ENCODE data around the gene YIF1A. TPM values are rescaled to one million over a fixed set of nuclear protein-coding genes. Genes with fewer than 3 reads are reported as not detected.

The YIF1A gene
- total and polyA plus RNA-seq, 4 donors = 93.0 to 136 (median 117) TPM

DNA sequence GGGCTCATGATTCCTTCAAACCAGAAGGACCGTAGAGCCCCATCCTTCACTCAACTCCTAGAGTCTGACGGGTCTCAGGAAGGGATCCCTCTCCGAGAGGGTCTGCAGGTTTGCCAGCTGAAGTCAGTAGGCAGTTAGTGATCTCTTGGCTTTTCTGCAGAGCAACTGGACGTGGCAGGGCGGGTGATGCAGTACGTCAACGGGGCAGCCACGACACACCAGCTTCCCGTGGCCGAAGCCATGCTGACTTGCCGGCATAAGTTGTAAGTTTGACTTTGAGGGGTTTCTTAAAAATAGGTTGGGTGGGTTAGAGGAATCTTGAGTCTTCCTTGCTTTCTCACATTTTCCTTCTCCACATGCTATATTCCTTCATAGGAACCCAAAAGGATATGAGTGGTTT is 53.8 kb downstream of the YIF1A start (continued):
- TF ChIP-seq, protein P1, sequence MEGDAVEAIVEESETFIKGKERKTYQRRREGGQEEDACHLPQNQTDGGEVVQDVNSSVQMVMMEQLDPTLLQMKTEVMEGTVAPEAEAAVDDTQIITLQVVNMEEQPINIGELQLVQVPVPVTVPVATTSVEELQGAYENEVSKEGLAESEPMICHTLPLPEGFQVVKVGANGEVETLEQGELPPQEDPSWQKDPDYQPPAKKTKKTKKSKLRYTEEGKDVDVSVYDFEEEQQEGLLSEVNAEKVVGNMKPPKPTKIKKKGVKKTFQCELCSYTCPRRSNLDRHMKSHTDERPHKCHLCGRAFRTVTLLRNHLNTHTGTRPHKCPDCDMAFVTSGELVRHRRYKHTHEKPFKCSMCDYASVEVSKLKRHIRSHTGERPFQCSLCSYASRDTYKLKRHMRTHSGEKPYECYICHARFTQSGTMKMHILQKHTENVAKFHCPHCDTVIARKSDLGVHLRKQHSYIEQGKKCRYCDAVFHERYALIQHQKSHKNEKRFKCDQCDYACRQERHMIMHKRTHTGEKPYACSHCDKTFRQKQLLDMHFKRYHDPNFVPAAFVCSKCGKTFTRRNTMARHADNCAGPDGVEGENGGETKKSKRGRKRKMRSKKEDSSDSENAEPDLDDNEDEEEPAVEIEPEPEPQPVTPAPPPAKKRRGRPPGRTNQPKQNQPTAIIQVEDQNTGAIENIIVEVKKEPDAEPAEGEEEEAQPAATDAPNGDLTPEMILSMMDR (IDR thresholded peaks at IDR 0.05; ENCODE audit: low read depth, low read length, missing input control) = no peak
- TF ChIP-seq HNF4A (conservative IDR thresholded peaks at IDR 0.05) (no peak), GABPA (IDR thresholded peaks at IDR 0.05 in 1 of 2, conservative IDR thresholded peaks at IDR 0.05 in 1 of 2) (no peak), TAF1 (conservative IDR thresholded peaks at IDR 0.05) (no peak), FOXA1 (IDR thresholded peaks at IDR 0.05) (no peak)
- TF ChIP-seq, protein P2, sequence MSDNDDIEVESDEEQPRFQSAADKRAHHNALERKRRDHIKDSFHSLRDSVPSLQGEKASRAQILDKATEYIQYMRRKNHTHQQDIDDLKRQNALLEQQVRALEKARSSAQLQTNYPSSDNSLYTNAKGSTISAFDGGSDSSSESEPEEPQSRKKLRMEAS (IDR thresholded peaks at IDR 0.05) = no peak
- TF ChIP-seq, protein P3, sequence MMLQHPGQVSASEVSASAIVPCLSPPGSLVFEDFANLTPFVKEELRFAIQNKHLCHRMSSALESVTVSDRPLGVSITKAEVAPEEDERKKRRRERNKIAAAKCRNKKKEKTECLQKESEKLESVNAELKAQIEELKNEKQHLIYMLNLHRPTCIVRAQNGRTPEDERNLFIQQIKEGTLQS (IDR thresholded peaks at IDR 0.05) = no peak

Other genes starting within 250 kb of the YIF1A start
- gene GAL3ST3, start 240.0 kb downstream of the YIF1A start, total RNA-seq = not detected
- not detected for gene GAL3ST3, start 240.0 kb downstream of the YIF1A start, polyA plus RNA-seq
- gene SF3B2, start 236.8 kb downstream of the YIF1A start, total RNA-seq = 10 to 100 TPM; 55.7 to 67.6 TPM
- gene SF3B2, start 236.8 kb downstream of the YIF1A start, polyA plus RNA-seq = 10 to 100 TPM; 50.5 to 58.7 TPM
- gene PACS1, start 218.9 kb downstream of the YIF1A start, total RNA-seq = 1 to 10 TPM; 7.1 to 9.1 TPM
- 1 to 10 TPM; 2.7 to 7.6 TPM for gene PACS1, start 218.9 kb downstream of the YIF1A start, polyA plus RNA-seq
- gene KLC2, start 31.4 kb downstream of the YIF1A start, total RNA-seq = 1 to 10 TPM; 2.3 to 5.1 TPM
- gene KLC2, start 31.4 kb downstream of the YIF1A start, polyA plus RNA-seq = 1 to 10 TPM; 1.8 to 4.5 TPM
- gene RAB1B, start 20.5 kb downstream of the YIF1A start, total RNA-seq = 10 to 100 TPM; 40.4 to 43.8 TPM
- 10 to 100 TPM; 58.7 to 83.0 TPM for gene RAB1B, start 20.5 kb downstream of the YIF1A start, polyA plus RNA-seq
- not detected for gene CNIH2, start 11.0 kb downstream of the YIF1A start, total RNA-seq
- under 1 TPM in 1 of 2 donors, not detected in 1; 0.07 TPM for gene CNIH2, start 11.0 kb downstream of the YIF1A start, polyA plus RNA-seq
- under 1 TPM in 1 of 2 donors, not detected in 1; 0.05 TPM for gene TMEM151A, start 2.8 kb upstream of the YIF1A start, total RNA-seq
- gene TMEM151A, start 2.8 kb upstream of the YIF1A start, polyA plus RNA-seq = under 1 TPM in 1 of 2 donors, not detected in 1; 0.13 TPM
- gene CD248, start 27.9 kb upstream of the YIF1A start, total RNA-seq = 1 to 10 TPM; 1.0 to 3.0 TPM
- 1 to 10 TPM in 1 of 2 donors, under 1 TPM in 1; 0.64 to 1.5 TPM for gene CD248, start 27.9 kb upstream of the YIF1A start, polyA plus RNA-seq
- 1 to 10 TPM in 1 of 2 donors, under 1 TPM in 1; 0.50 to 1.1 TPM for gene RIN1, start 47.3 kb upstream of the YIF1A start, total RNA-seq
- under 1 TPM; 0.11 to 0.55 TPM for gene RIN1, start 47.3 kb upstream of the YIF1A start, polyA plus RNA-seq
- gene BRMS1, start 56.0 kb upstream of the YIF1A start, total RNA-seq = 10 to 100 TPM; 12.0 to 20.0 TPM
- gene BRMS1, start 56.0 kb upstream of the YIF1A start, polyA plus RNA-seq = 10 to 100 TPM; 20.6 to 24.0 TPM
- gene B4GAT1, start 58.5 kb upstream of the YIF1A start, total RNA-seq = 10 to 100 TPM; 17.2 to 20.8 TPM
- gene B4GAT1, start 58.5 kb upstream of the YIF1A start, polyA plus RNA-seq = 10 to 100 TPM; 12.0 to 18.1 TPM
- gene SLC29A2, start 82.6 kb upstream of the YIF1A start, total RNA-seq = 1 to 10 TPM; 1.5 to 3.3 TPM
- 1 to 10 TPM; 1.2 to 1.6 TPM for gene SLC29A2, start 82.6 kb upstream of the YIF1A start, polyA plus RNA-seq
- not detected for gene NPAS4, start 131.9 kb upstream of the YIF1A start, total RNA-seq
- gene NPAS4, start 131.9 kb upstream of the YIF1A start, polyA plus RNA-seq = under 1 TPM in 1 of 2 donors, not detected in 1; 0.01 TPM
- gene MRPL11, start 149.7 kb upstream of the YIF1A start, total RNA-seq = 10 to 100 TPM; 18.0 to 24.7 TPM
- 10 to 100 TPM; 39.9 to 45.6 TPM for gene MRPL11, start 149.7 kb upstream of the YIF1A start, polyA plus RNA-seq
- gene PELI3, start 177.8 kb upstream of the YIF1A start, total RNA-seq = 1 to 10 TPM; 1.9 to 5.4 TPM
- gene PELI3, start 177.8 kb upstream of the YIF1A start, polyA plus RNA-seq = 1 to 10 TPM; 1.7 to 2.4 TPM
- gene DPP3, start 191.3 kb upstream of the YIF1A start, total RNA-seq = 10 to 100 TPM; 29.8 to 41.0 TPM
- gene DPP3, start 191.3 kb upstream of the YIF1A start, polyA plus RNA-seq = 10 to 100 TPM; 10.9 to 24.8 TPM
- 10 to 100 TPM in 1 of 2 donors, 1 to 10 TPM in 1; 9.8 to 18.5 TPM for gene BBS1, start 221.5 kb upstream of the YIF1A start, total RNA-seq
- gene BBS1, start 221.5 kb upstream of the YIF1A start, polyA plus RNA-seq = 1 to 10 TPM; 4.2 to 7.5 TPM